ENCODE measurements around the gene PFKL.

- TF ChIP-seq POLR2A (IDR thresholded peaks at IDR 0.05): no peak
- TF ChIP-seq, protein P1, sequence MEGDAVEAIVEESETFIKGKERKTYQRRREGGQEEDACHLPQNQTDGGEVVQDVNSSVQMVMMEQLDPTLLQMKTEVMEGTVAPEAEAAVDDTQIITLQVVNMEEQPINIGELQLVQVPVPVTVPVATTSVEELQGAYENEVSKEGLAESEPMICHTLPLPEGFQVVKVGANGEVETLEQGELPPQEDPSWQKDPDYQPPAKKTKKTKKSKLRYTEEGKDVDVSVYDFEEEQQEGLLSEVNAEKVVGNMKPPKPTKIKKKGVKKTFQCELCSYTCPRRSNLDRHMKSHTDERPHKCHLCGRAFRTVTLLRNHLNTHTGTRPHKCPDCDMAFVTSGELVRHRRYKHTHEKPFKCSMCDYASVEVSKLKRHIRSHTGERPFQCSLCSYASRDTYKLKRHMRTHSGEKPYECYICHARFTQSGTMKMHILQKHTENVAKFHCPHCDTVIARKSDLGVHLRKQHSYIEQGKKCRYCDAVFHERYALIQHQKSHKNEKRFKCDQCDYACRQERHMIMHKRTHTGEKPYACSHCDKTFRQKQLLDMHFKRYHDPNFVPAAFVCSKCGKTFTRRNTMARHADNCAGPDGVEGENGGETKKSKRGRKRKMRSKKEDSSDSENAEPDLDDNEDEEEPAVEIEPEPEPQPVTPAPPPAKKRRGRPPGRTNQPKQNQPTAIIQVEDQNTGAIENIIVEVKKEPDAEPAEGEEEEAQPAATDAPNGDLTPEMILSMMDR (IDR thresholded peaks at IDR 0.05): no peak
These were observed 27.5 kb upstream of the PFKL start for GRCh38 chr21:44272284-44272858.

Data from thyroid gland (tissue), 4 donors.